Parathyroid adenoma (tissue), 2 donors: Measurements from ENCODE around the gene DFFB.

Experiments used
- H2AFZ ChIP-seq: fragments of 300-600 bp; sonication (generic); one replicate; pipeline ENCODE4 v1.7.0; 2017; ENCODE audit warnings: antibody characterized with exemption, mild to moderate bottlenecking
- H3K27ac ChIP-seq: fragments of 300-600 bp; sonication (generic); one replicate; pipeline ENCODE4 v1.7.0; 2017
- H3K27me3 ChIP-seq: fragments of 300-600 bp; sonication (generic); one replicate; pipeline ENCODE4 v1.7.0; 2017; ENCODE audit warnings: low read length; ENCODE audit not compliant: control insufficient read depth, insufficient read depth
- H3K36me3 ChIP-seq: fragments of 300-600 bp; sonication (generic); one replicate; pipeline ENCODE4 v1.7.0; 2017; ENCODE audit warnings: low read length; ENCODE audit not compliant: control insufficient read depth, insufficient read depth
- H3K4me1 ChIP-seq: fragments of 300-600 bp; sonication (generic); one replicate; pipeline ENCODE4 v1.7.0; 2017; ENCODE audit warnings: control low read depth
- H3K4me2 ChIP-seq: fragments of 300-600 bp; sonication (generic); one replicate; pipeline ENCODE4 v1.7.0; 2017; ENCODE audit warnings: low read length
- H3K4me3 ChIP-seq: fragments of 300-600 bp; sonication (generic); one replicate; pipeline ENCODE4 v1.7.0; 2017; ENCODE audit warnings: low read depth, low read length
- H3K79me2 ChIP-seq: fragments of 300-600 bp; sonication (generic); one replicate; pipeline ENCODE4 v1.7.0; 2017; ENCODE audit warnings: control low read depth
- H3K9ac ChIP-seq: fragments of 300-600 bp; sonication (generic); one replicate; pipeline ENCODE4 v1.7.0; 2017; ENCODE audit warnings: mild to moderate bottlenecking
- H3K9me3 ChIP-seq: fragments of 300-600 bp; sonication (generic); one replicate; pipeline ENCODE4 v1.7.0; 2017; ENCODE audit warnings: low read length; ENCODE audit not compliant: control insufficient read depth
- TF ChIP-seq, protein P1 (sequence below): fragments of 300-600 bp; sonication (generic); IDR thresholded peaks from one replicate; pipeline ENCODE4 v1.7.0; 2017; ENCODE audit warnings: antibody characterized with exemption, mild to moderate bottlenecking
- donor health status: primary hyperparathyroidism.

DFFB gene

DNA sequence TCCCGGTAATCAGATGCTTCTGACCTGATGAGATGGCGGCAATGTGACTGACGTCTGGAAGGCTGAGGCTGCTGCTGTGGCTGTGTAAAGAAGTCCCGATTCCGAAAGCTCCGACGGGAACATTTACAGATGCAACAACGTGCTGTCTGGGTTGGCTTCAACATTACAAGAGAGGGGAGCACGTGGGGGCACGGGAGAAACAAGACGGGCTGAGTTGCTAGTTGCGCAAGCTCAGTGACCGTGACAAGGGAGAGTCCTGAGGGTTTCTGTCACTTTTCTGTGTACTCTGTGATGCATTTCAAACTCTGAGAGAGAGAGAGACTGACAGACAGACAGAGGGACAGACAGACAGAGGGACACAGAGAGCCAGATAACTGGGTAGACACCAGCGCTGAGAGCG lies 35.4 kb upstream of the DFFB start:
- Histone ChIP-seq H3K4me2 (no peak overlapping the region), H3K4me3 (no peak overlapping the region), H3K27me3 (no peaks in the 10 kb centered on the region), H3K79me2 (no peaks in the 10 kb centered on the region), H3K27ac (no peak overlapping the region), H3K9me3 (no peaks in the 10 kb centered on the region), H2AFZ (no peak overlapping the region), H3K4me1 (no peaks in the 10 kb centered on the region), H3K36me3 (no peaks in the 10 kb centered on the region), H3K9ac (no peak overlapping the region)
- TF ChIP-seq, protein P1, sequence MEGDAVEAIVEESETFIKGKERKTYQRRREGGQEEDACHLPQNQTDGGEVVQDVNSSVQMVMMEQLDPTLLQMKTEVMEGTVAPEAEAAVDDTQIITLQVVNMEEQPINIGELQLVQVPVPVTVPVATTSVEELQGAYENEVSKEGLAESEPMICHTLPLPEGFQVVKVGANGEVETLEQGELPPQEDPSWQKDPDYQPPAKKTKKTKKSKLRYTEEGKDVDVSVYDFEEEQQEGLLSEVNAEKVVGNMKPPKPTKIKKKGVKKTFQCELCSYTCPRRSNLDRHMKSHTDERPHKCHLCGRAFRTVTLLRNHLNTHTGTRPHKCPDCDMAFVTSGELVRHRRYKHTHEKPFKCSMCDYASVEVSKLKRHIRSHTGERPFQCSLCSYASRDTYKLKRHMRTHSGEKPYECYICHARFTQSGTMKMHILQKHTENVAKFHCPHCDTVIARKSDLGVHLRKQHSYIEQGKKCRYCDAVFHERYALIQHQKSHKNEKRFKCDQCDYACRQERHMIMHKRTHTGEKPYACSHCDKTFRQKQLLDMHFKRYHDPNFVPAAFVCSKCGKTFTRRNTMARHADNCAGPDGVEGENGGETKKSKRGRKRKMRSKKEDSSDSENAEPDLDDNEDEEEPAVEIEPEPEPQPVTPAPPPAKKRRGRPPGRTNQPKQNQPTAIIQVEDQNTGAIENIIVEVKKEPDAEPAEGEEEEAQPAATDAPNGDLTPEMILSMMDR: no peak

GRCh38 chr1:3822421-3822820 lies 34.9 kb upstream of the DFFB start:
- H3K79me2 ChIP-seq: no peaks in the 10 kb centered on the region
- H3K9ac ChIP-seq: no peak overlapping the region
- no peaks in the 10 kb centered on the region for H3K36me3 ChIP-seq
- TF ChIP-seq, protein P1: no peak
- H3K4me2 ChIP-seq: no peak overlapping the region
- H3K4me1 ChIP-seq: no peaks in the 10 kb centered on the region
- no peak overlapping the region for H3K27ac ChIP-seq
- H3K4me3 ChIP-seq: no peak overlapping the region
- H3K9me3 ChIP-seq: no peaks in the 10 kb centered on the region
- no peak overlapping the region for H2AFZ ChIP-seq
- no peaks in the 10 kb centered on the region for H3K27me3 ChIP-seq

DNA sequence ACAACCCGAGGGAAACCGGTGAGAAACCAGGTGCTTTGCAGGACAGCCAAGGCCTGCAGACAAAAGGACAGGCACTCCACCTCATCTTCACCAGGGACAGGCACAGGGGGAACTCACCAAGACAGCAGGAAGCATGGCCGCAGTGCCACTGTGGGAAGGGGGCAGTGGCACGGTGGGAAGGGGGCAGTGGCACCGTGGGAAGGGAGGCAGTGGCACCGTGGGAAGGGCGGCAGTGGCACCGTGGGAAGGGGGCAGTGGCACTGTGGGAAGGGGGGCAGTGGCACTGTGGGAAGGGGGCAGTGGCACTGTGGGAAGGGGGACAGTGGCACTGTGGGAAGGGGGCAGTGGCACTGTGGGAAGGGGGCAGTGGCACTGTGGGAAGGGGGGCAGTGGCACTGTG lies 32.6 kb upstream of the DFFB start:
- no peaks in the 10 kb centered on the region for H3K9me3 ChIP-seq
- no peak overlapping the region for H3K9ac ChIP-seq
- TF ChIP-seq, protein P1: no peak
- H3K27me3 ChIP-seq: no peaks in the 10 kb centered on the region
- H2AFZ ChIP-seq: no peak overlapping the region
- no peak overlapping the region for H3K27ac ChIP-seq
- H3K4me3 ChIP-seq: no peak overlapping the region
- no peaks in the 10 kb centered on the region for H3K36me3 ChIP-seq
- no peak overlapping the region for H3K4me2 ChIP-seq
- no peaks in the 10 kb centered on the region for H3K79me2 ChIP-seq
- H3K4me1 ChIP-seq: no peaks in the 10 kb centered on the region

DNA sequence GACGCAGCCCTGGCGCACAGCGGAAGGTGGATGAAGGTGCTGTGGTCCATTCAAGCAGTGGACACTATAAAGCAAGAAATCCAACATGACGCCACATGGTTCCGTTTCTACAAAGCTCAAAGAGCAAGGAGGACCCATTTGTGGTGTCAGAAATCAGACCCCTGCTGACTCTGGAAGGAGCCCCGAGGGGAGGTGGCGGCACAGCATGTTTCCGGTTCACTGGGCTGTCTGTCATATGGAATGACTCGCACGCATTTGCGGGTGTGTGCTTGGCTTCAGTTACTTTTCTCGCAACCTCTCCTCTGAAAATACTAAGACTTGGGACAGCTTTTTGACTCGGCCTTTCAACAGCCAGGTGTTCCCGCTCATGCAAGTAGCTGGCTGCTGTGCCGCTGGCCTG lies 31.9 kb upstream of the DFFB start:
- Histone ChIP-seq H3K36me3 (no peaks in the 10 kb centered on the region), H3K4me1 (no peaks in the 10 kb centered on the region), H3K27me3 (no peaks in the 10 kb centered on the region), H2AFZ (no peak overlapping the region), H3K27ac (no peak overlapping the region), H3K4me3 (no peak overlapping the region), H3K9me3 (no peaks in the 10 kb centered on the region), H3K79me2 (no peaks in the 10 kb centered on the region), H3K4me2 (no peak overlapping the region), H3K9ac (no peak overlapping the region)
- TF ChIP-seq, protein P1: no peak

DNA sequence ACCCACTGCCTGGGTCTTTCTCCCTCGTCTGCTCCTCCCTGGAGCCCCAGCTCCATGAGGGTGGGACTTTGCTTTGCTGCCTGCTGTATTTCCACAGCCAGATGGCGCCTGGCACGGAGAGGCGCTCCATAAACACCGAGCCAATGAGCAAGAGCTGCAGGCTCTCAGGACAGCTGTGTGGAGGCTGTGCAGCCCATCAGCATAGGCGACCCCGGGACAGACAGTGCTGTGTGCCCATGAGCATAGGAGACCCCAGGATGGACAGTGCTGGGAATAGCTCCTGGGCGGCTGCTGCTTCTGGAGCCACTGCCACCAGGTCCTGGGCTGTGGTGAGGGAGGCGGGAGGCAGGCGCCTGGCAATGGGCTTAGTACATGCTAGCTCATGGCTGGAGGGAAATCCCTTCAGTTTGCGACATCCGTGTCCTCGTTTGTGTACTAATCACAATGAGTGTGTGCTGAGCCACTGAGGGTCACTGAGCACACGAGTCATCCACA lies 29.4 kb upstream of the DFFB start:
- H3K9me3 ChIP-seq: no peaks in the 10 kb centered on the region
- no peak overlapping the region for H3K9ac ChIP-seq
- no peaks in the 10 kb centered on the region for H3K27me3 ChIP-seq
- no peak overlapping the region for H2AFZ ChIP-seq
- H3K4me2 ChIP-seq: no peak overlapping the region
- no peaks in the 10 kb centered on the region for H3K79me2 ChIP-seq
- no peaks in the 10 kb centered on the region for H3K4me1 ChIP-seq
- H3K27ac ChIP-seq: no peak overlapping the region
- no peaks in the 10 kb centered on the region for H3K36me3 ChIP-seq
- TF ChIP-seq, protein P1: no peak
- no peak overlapping the region for H3K4me3 ChIP-seq
